ENCODE measurements around the gene CDV3. TPM values are rescaled to one million over a fixed set of nuclear protein-coding genes. Genes with fewer than 3 reads are reported as not detected.

CDV3 gene
- total RNA-seq, 2 experiments from 2014 or later: 171 to 296 TPM

GRCh38 chr3:133606342-133606741 lies 32.9 kb downstream of the CDV3 start:
- H3K9me3 ChIP-seq (ENCODE audit: low read length): peaks cover 14% of the 10 kb centered on the region
- intact Hi-C loops (cut with micrococcal nuclease; ENCODE audit: unreplicated experiment): loop anchor here (5.0 kb wide), 1 partner anchor 51 kb away; no protein-coding TSS in a partner anchor
- ChIA-PET CTCF (ENCODE audit: unreplicated experiment) (interaction anchor here (1.2 kb wide), 1 partner anchor 27 kb away, joined by 3 read pairs; no protein-coding TSS in a partner anchor), POLR2A (interaction anchor here (0.5 to 1.9 kb wide), 12 partner anchors 9 to 701 kb away, joined by 3 to 11 read pairs (median 4); no protein-coding TSS in a partner anchor)
- BruUV-seq (replicated peaks): no TSS peak
- H4K20me1 ChIP-seq (ENCODE audit: insufficient read depth, low read length): no peaks in the 10 kb centered on the region
- no peak overlapping the region for H3K4me2 ChIP-seq (ENCODE audit: low read length)
- peaks cover 96% of the 10 kb centered on the region for H3K36me3 ChIP-seq (ENCODE audit: insufficient read depth, low read length)
- no peaks in the 10 kb centered on the region for H3K4me1 ChIP-seq (ENCODE audit: insufficient read depth, low read length, poor library complexity, severe bottlenecking)
- H3K4me3 ChIP-seq (ENCODE audit: low read depth, low read length, poor library complexity, severe bottlenecking): no peak overlapping the region
- peaks cover 9% of the 10 kb centered on the region; the same call in 1 of the 2 replicates for H3K79me2 ChIP-seq (ENCODE audit: insufficient read depth, low read depth, low read length)
- no peak for DNase-seq (ENCODE audit: low spot score)
- H3K9me2 ChIP-seq (ENCODE audit: insufficient read depth, low read length): no peaks in the 10 kb centered on the region
- H2AFZ ChIP-seq (ENCODE audit: low read length): no peak overlapping the region
- TF ChIP-seq CTCF (conservative IDR thresholded peaks at IDR 0.05; ENCODE audit: low read length): no peak
- no peak for TF ChIP-seq EZH2phosphoT487 (IDR thresholded peaks at IDR 0.05; ENCODE audit: borderline replicate concordance, low read depth, low read length)
- H3K27ac ChIP-seq (ENCODE audit: low read depth, low read length, poor library complexity, severe bottlenecking): no peak overlapping the region

GRCh38 chr3:133606902-133607301 lies 33.4 kb downstream of the CDV3 start:
- TF ChIP-seq EZH2phosphoT487 (IDR thresholded peaks at IDR 0.05; ENCODE audit: borderline replicate concordance, low read depth, low read length) (no peak), CTCF (conservative IDR thresholded peaks at IDR 0.05; ENCODE audit: low read length) (no peak)
- no peak overlapping the region for H3K4me3 ChIP-seq (ENCODE audit: low read depth, low read length, poor library complexity, severe bottlenecking)
- H3K27ac ChIP-seq (ENCODE audit: low read depth, low read length, poor library complexity, severe bottlenecking): no peak overlapping the region
- peaks cover 14% of the 10 kb centered on the region for H3K9me3 ChIP-seq (ENCODE audit: low read length)
- POLR2A ChIA-PET: interaction anchor here (0.5 to 1.9 kb wide), 10 partner anchors 9 to 702 kb away, joined by 3 to 11 read pairs (median 4); no protein-coding TSS in a partner anchor
- H3K4me2 ChIP-seq (ENCODE audit: low read length): no peak overlapping the region
- DNase-seq (ENCODE audit: low spot score): no peak
- no peak overlapping the region for H2AFZ ChIP-seq (ENCODE audit: low read length)
- H3K79me2 ChIP-seq (ENCODE audit: insufficient read depth, low read depth, low read length): peaks cover 9% of the 10 kb centered on the region; the same call in 1 of the 2 replicates
- H3K4me1 ChIP-seq (ENCODE audit: insufficient read depth, low read length, poor library complexity, severe bottlenecking): no peaks in the 10 kb centered on the region
- no TSS peak for BruUV-seq (replicated peaks)
- no peaks in the 10 kb centered on the region for H4K20me1 ChIP-seq (ENCODE audit: insufficient read depth, low read length)
- intact Hi-C loops (cut with micrococcal nuclease; ENCODE audit: unreplicated experiment): loop anchor here (5.0 kb wide), 1 partner anchor 50 kb away; no protein-coding TSS in a partner anchor
- H3K9me2 ChIP-seq (ENCODE audit: insufficient read depth, low read length): no peaks in the 10 kb centered on the region
- CTCF ChIA-PET (ENCODE audit: unreplicated experiment): interaction anchor here (1.2 kb wide), 1 partner anchor 26 kb away, joined by 3 read pairs; no protein-coding TSS in a partner anchor
- H3K36me3 ChIP-seq (ENCODE audit: insufficient read depth, low read length): peaks cover 96% of the 10 kb centered on the region

- Histone ChIP-seq H3K4me1 (ENCODE audit: insufficient read depth, low read length, poor library complexity, severe bottlenecking) (no peaks in the 10 kb centered on the region), H4K20me1 (ENCODE audit: insufficient read depth, low read length) (no peaks in the 10 kb centered on the region), H3K4me2 (ENCODE audit: low read length) (no peak overlapping the region), H2AFZ (ENCODE audit: low read length) (no peak overlapping the region), H3K4me3 (ENCODE audit: low read depth, low read length, poor library complexity, severe bottlenecking) (no peak overlapping the region), H3K9me2 (ENCODE audit: insufficient read depth, low read length) (no peaks in the 10 kb centered on the region), H3K36me3 (ENCODE audit: insufficient read depth, low read length) (peaks cover 95% of the 10 kb centered on the region), H3K9me3 (ENCODE audit: low read length) (peaks cover 14% of the 10 kb centered on the region), H3K27ac (ENCODE audit: low read depth, low read length, poor library complexity, severe bottlenecking) (no peak overlapping the region), H3K79me2 (ENCODE audit: insufficient read depth, low read depth, low read length) (peaks cover 9% of the 10 kb centered on the region; the same call in 1 of the 2 replicates)
- ChIA-PET POLR2A (interaction anchor here (0.9 to 1.9 kb wide), 2 partner anchors 8 to 35 kb away, joined by 3 to 11 read pairs; partner anchors contain the start of gene CDV3), CTCF (ENCODE audit: unreplicated experiment) (no interaction called here)
- no peak for DNase-seq (ENCODE audit: low spot score)
- TF ChIP-seq EZH2phosphoT487 (IDR thresholded peaks at IDR 0.05; ENCODE audit: borderline replicate concordance, low read depth, low read length): no peak
- TF ChIP-seq CTCF (conservative IDR thresholded peaks at IDR 0.05; ENCODE audit: low read length): no peak
- BruUV-seq (replicated peaks): no TSS peak
- intact Hi-C loops (cut with micrococcal nuclease; ENCODE audit: unreplicated experiment): loop anchor here (5.0 kb wide), 1 partner anchor 49 kb away; no protein-coding TSS in a partner anchor
These were observed 34.3 kb downstream of the CDV3 start for GRCh38 chr3:133607816-133608215.
